Activated CD8-positive, alpha-beta memory T cell treated with anti-CD3 and anti-CD28 coated beads for 36 hours (primary cell): Measurements from ENCODE around the gene TTC23. TPM values are rescaled to one million over a fixed set of nuclear protein-coding genes. Genes with fewer than 3 reads are reported as not detected.

Experiments used
- CTCF ChIA-PET: fragments of 350-600 bp; sonication (Branson Sonifier 250); formaldehyde crosslinking; loops from one replicate; lab custom pipeline; 2021; ENCODE audit warnings: antibody characterized with exemption; lab: Charles Lee
- POLR2A ChIA-PET: fragments of 350-600 bp; sonication (Branson Sonifier 250); formaldehyde crosslinking; loops from one replicate; lab custom pipeline; 2021; ENCODE audit warnings: antibody characterized with exemption; lab: Charles Lee
- total RNA-seq, 2 experiments: library from RNA; stranded (reverse); gene quantifications; one replicate each; pipeline ENCODE4 v1.2.3, GENCODE V29; 2021

Gene TTC23
- total RNA-seq, 2 experiments from 2014 or later = 2.1 to 2.2 TPM

- CTCF ChIA-PET = no interaction called here
- POLR2A ChIA-PET = no interaction called here
These were observed 122.5 kb downstream of the TTC23 start for GRCh38 chr15:99126930-99127329.

- CTCF ChIA-PET = no interaction called here
- POLR2A ChIA-PET = no interaction called here
These were observed 123.2 kb downstream of the TTC23 start for GRCh38 chr15:99126131-99126588.

- ChIA-PET CTCF (interaction anchor here (1.7 kb wide), 1 partner anchor 49 kb away, joined by 5 read pairs; no protein-coding TSS in a partner anchor), POLR2A (no interaction called here)
These were observed 124.1 kb downstream of the TTC23 start for GRCh38 chr15:99125061-99125891.

- POLR2A ChIA-PET = no interaction called here
- CTCF ChIA-PET = interaction anchor here (1.7 kb wide), 1 partner anchor 48 kb away, joined by 5 read pairs; no protein-coding TSS in a partner anchor
These were observed 124.7 kb downstream of the TTC23 start for GRCh38 chr15:99124641-99125040.

- ChIA-PET CTCF (interaction anchor here (1.7 kb wide), 1 partner anchor 47 kb away, joined by 5 read pairs; no protein-coding TSS in a partner anchor), POLR2A (no interaction called here)
These were observed 125.5 kb downstream of the TTC23 start for GRCh38 chr15:99123713-99124451.

GRCh38 chr15:99122831-99123712 lies 126.3 kb downstream of the TTC23 start:
- ChIA-PET CTCF (interaction anchor here (0.6 kb wide), 1 partner anchor 542 kb away, joined by 4 read pairs; no protein-coding TSS in a partner anchor), POLR2A (no interaction called here)

GRCh38 chr15:99121691-99122410 lies 127.5 kb downstream of the TTC23 start:
- POLR2A ChIA-PET = no interaction called here

GRCh38 chr15:99121207-99121606 lies 128.2 kb downstream of the TTC23 start:
- CTCF ChIA-PET = no interaction called here
- POLR2A ChIA-PET = no interaction called here

More at GRCh38 chr15:99121691-99122410, 127.5 kb downstream of the TTC23 start:
- CTCF ChIA-PET = no interaction called here

- CTCF ChIA-PET = no interaction called here
- POLR2A ChIA-PET = no interaction called here
These were observed 129.2 kb downstream of the TTC23 start for GRCh38 chr15:99120050-99120777.

GRCh38 chr15:99118801-99119546 lies 130.4 kb downstream of the TTC23 start:
- CTCF ChIA-PET = no interaction called here
- POLR2A ChIA-PET = no interaction called here

- ChIA-PET CTCF (no interaction called here), POLR2A (no interaction called here)
These were observed 131.1 kb downstream of the TTC23 start for GRCh38 chr15:99118258-99118632.

- CTCF ChIA-PET = no interaction called here
- POLR2A ChIA-PET = no interaction called here
These were observed 131.7 kb downstream of the TTC23 start for GRCh38 chr15:99117563-99118257.

GRCh38 chr15:99117111-99117510 lies 132.3 kb downstream of the TTC23 start:
- CTCF ChIA-PET = no interaction called here

GRCh38 chr15:99115300-99116215 lies 133.8 kb downstream of the TTC23 start:
- ChIA-PET CTCF (no interaction called here), POLR2A (no interaction called here)

More at GRCh38 chr15:99117111-99117510, 132.3 kb downstream of the TTC23 start:
- POLR2A ChIA-PET = no interaction called here

- POLR2A ChIA-PET = no interaction called here
- CTCF ChIA-PET = no interaction called here
These were observed 134.7 kb downstream of the TTC23 start for GRCh38 chr15:99114511-99115299.
